HepG2 (cell line): ENCODE measurements around the gene ABCA4. TPM values are rescaled to one million over a fixed set of nuclear protein-coding genes. Genes with fewer than 3 reads are reported as not detected.
A peak's percentile ranks its signal among the peaks of the same experiment; 100 is the strongest.

Experiments
- BRF2 ChIP-seq: sonication (generic); formaldehyde crosslinking; IDR thresholded peaks from 2 replicates; pipeline ENCODE4 v1.8.1; 2022; ENCODE audit warnings: mild to moderate bottlenecking, missing genetic modification reagents
- CBFB ChIP-seq: sonication (generic); formaldehyde crosslinking; IDR thresholded peaks from 2 replicates; pipeline ENCODE4 v1.4.0; 2020; ENCODE audit warnings: missing genetic modification reagents
- CBX1 ChIP-seq: IDR thresholded peaks from one replicate; pipeline ENCODE4 v1.6.1; 2016; ENCODE audit warnings: antibody characterized with exemption, low read depth
- CEBPG ChIP-seq: IDR thresholded peaks from 2 replicates; pipeline ENCODE4 v1.6.1; 2016
- GABPB1 ChIP-seq: IDR thresholded peaks from 2 replicates; pipeline ENCODE4 v1.6.1; 2016; ENCODE audit warnings: mild to moderate bottlenecking, missing genetic modification reagents, moderate library complexity, missing compliant biosample characterization
- IRX3 ChIP-seq: sonication (generic); formaldehyde crosslinking; IDR thresholded peaks from 2 replicates; pipeline ENCODE4 v1.8.1; 2023; ENCODE audit warnings: mild to moderate bottlenecking, low read depth, missing genetic modification reagents, borderline replicate concordance
- ISL2 ChIP-seq: sonication (generic); formaldehyde crosslinking; IDR thresholded peaks from 2 replicates; pipeline ENCODE4 v1.5.0; 2020; ENCODE audit warnings: missing genetic modification reagents
- JDP2 ChIP-seq: sonication (generic); formaldehyde crosslinking; IDR thresholded peaks from 2 replicates; pipeline ENCODE4 v1.8.1; 2022; ENCODE audit warnings: missing genetic modification reagents, borderline replicate concordance
- LCORL ChIP-seq, 2 experiments: fragments of 450-650 bp in 1 of 2; sonication (generic) in 1 of 2; formaldehyde crosslinking in 1 of 2; IDR thresholded peaks; 2 replicates each; pipeline versions ENCODE4 v1.5.0 to v1.6.1; 2017 to 2020; ENCODE audit warnings: antibody characterized with exemption in 1 of 2, missing genetic modification reagents in 1 of 2
- MAZ ChIP-seq, 2 experiments: sonication (generic) in 1 of 2; formaldehyde crosslinking in 1 of 2; IDR thresholded peaks; 2 replicates each; pipeline versions ENCODE4 v1.5.0 to v1.6.1; 2012 to 2020; ENCODE audit warnings: low read depth in 2 of 2, mild to moderate bottlenecking in 2 of 2, borderline replicate concordance in 1 of 2, improper control_type of control experiment in 1 of 2, low read length in 1 of 2, missing genetic modification reagents in 1 of 2, moderate library complexity in 1 of 2
- NCOA2 ChIP-seq: sonication (generic); formaldehyde crosslinking; IDR thresholded peaks from 2 replicates; pipeline ENCODE4 v1.8.0; 2022; ENCODE audit warnings: inconsistent platforms
- NFIB ChIP-seq: sonication (generic); formaldehyde crosslinking; IDR thresholded peaks from 2 replicates; pipeline ENCODE4 v1.9.0; 2021; ENCODE audit warnings: missing genetic modification reagents, mild to moderate bottlenecking, borderline replicate concordance
- ONECUT2 ChIP-seq: sonication (generic); formaldehyde crosslinking; IDR thresholded peaks from 2 replicates; pipeline ENCODE4 v1.4.0; 2020; ENCODE audit warnings: missing genetic modification reagents
- RELA ChIP-seq: sonication (generic); formaldehyde crosslinking; IDR thresholded peaks from 2 replicates; pipeline ENCODE4 v1.4.0; 2020; ENCODE audit warnings: missing genetic modification reagents
- REXO4 ChIP-seq: sonication (generic); formaldehyde crosslinking; IDR thresholded peaks from 2 replicates; pipeline ENCODE4 v1.8.0; 2022; ENCODE audit warnings: missing genetic modification reagents, mild to moderate bottlenecking, borderline replicate concordance
- SMARCC2 ChIP-seq: fragments of 450-650 bp; IDR thresholded peaks from 2 replicates; pipeline ENCODE4 v1.6.1; 2017; ENCODE audit warnings: antibody characterized with exemption, mild to moderate bottlenecking
- TFDP2 ChIP-seq: sonication (generic); formaldehyde crosslinking; IDR thresholded peaks from 2 replicates; pipeline ENCODE4 v1.4.0; 2020; ENCODE audit warnings: missing genetic modification reagents
- U2AF2 ChIP-seq: fragments of 200-400 bp; formaldehyde crosslinking; IDR thresholded peaks from 2 replicates; pipeline ENCODE4 v1.6.1; 2017; ENCODE audit warnings: low read depth, mild to moderate bottlenecking, low read length
- ZNF160 ChIP-seq: sonication (generic); formaldehyde crosslinking; IDR thresholded peaks from 2 replicates; pipeline ENCODE4 v1.8.0; 2022; ENCODE audit warnings: mild to moderate bottlenecking, inconsistent platforms, missing genetic modification reagents
- ZNF484 ChIP-seq: sonication (generic); formaldehyde crosslinking; IDR thresholded peaks from 2 replicates; pipeline ENCODE4 v1.5.1; 2020; ENCODE audit warnings: mild to moderate bottlenecking, low read depth, missing genetic modification reagents, borderline replicate concordance
- ZNF510 ChIP-seq: sonication (generic); formaldehyde crosslinking; IDR thresholded peaks from 2 replicates; pipeline ENCODE4 v1.4.0; 2020; ENCODE audit warnings: low read depth, mild to moderate bottlenecking, missing genetic modification reagents
- polyA plus RNA-seq, 8 experiments: library from polyadenylated mRNA; depleted of rRNA in 3 of 8; stranded (reverse) in 7 of 8; unstranded in 1 of 8; fragments of >200 nt; fragmentation: Illumina TruSeq in 4 of 8; extraction: Trizol in 4 of 8; gene quantifications; 2 replicates each; pipeline versions ENCODE4 v1.2.1 to v1.2.3, GENCODE V29; 2011 to 2016; ENCODE audit warnings: low read depth in 4 of 8, missing spikeins in 1 of 8, mixed read lengths in 1 of 8; ENCODE audit not compliant: insufficient read depth in 1 of 8
- total RNA-seq, 5 experiments: library from RNA; depleted of rRNA; stranded (reverse); fragments of >200 nt; fragmentation: Illumina TruSeq; extraction: Trizol; gene quantifications; 2 replicates each; pipeline ENCODE4 v1.2.3, GENCODE V29; 2016; ENCODE audit warnings: low read depth in 1 of 5
- TF ChIP-seq, protein P1 (sequence below): conservative IDR thresholded peaks from 2 replicates; pipeline ENCODE4 v1.6.1; 2018; ENCODE audit warnings: missing genetic modification reagents
- TF ChIP-seq, protein P2 (sequence below): IDR thresholded peaks from 2 replicates; pipeline ENCODE4 v1.6.1; 2016

Gene ABCA4
- total and polyA plus RNA-seq, 2 of the 13 experiments (the other 11 are each of a cell fraction or from before 2014, with no cell fraction given) = 0.24 to 0.67 TPM

DNA sequence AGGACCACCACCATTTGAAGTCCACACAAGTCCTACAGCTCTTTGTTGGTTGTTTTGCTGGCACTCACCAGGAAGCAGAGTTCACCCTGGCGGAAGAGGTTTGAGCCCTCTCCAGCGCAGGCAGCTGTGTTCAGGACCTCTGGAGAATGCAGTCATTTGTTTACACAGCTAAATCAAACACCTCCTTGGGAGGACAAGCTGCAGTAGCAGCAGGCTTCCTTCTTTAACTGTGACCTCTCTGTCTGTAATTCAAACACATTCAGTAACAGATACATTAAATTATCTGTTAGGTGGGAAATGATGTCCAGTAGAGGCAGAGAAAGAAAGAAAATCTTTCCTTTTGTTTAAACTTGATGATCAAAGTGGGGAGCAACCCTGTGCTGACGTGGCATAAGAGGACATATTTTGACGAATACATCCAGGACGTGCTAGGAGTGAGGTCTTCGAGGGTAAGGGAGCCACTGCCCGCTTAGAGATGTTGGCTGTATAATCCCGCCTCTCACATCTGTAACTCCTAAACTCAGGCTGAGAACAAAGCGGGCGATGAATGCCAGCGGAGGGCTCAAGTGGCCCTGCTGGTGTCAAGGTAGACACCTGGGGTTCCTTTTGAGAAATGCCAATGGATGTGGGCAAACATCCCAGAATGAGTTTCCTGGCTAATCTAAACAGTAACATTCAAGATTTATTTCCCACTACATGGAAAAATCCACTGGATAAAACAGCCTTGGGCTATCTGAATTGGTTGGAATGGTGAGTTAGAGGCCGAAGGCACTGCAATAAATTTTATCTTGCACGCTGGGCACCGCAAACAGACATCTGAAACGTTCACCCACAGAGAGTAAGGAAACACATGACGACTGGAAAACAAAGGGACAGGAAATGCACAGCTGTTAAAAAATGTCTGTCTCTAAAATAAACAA is 51.7 kb downstream of the ABCA4 start (continued):
- no peak for TF ChIP-seq BRF2 (CRISPR knock-in tag)
- TF ChIP-seq, protein P1, sequence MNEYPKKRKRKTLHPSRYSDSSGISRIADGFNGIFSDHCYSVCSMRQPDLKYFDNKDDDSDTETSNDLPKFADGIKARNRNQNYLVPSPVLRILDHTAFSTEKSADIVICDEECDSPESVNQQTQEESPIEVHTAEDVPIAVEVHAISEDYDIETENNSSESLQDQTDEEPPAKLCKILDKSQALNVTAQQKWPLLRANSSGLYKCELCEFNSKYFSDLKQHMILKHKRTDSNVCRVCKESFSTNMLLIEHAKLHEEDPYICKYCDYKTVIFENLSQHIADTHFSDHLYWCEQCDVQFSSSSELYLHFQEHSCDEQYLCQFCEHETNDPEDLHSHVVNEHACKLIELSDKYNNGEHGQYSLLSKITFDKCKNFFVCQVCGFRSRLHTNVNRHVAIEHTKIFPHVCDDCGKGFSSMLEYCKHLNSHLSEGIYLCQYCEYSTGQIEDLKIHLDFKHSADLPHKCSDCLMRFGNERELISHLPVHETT (CRISPR knock-in tag) = no peak
- TF ChIP-seq GABPB1 (CRISPR knock-in tag) = peak; percentile 25; the same call in 1 of the 2 replicates
- no peak for TF ChIP-seq SMARCC2
- no peak; the same call in 1 of the 2 replicates for TF ChIP-seq IRX3 (CRISPR knock-in tag)
- 0 out of 2 replicates have a peak, but pooled peaks have one; percentile 30 for TF ChIP-seq ISL2
- TF ChIP-seq CEBPG = peak; percentile 15; the same call in 1 of the 2 replicates
- TF ChIP-seq ZNF484 = no peak
- no peak for TF ChIP-seq LCORL (IDR thresholded peaks at IDR 0.05)
- TF ChIP-seq LCORL (CRISPR knock-in tag; IDR thresholded peaks at IDR 0.05) = peak; percentile 42; the same call in 1 of the 2 replicates
- no peak for TF ChIP-seq ONECUT2 (CRISPR knock-in tag)
- TF ChIP-seq ZNF160 (CRISPR knock-in tag) = 0 out of 2 replicates have a peak, but pooled peaks have one; percentile 7
- no peak for TF ChIP-seq REXO4 (CRISPR knock-in tag)
- no peak for TF ChIP-seq TFDP2 (CRISPR knock-in tag)
- no peak for TF ChIP-seq RELA (CRISPR knock-in tag)
- TF ChIP-seq NCOA2 (CRISPR knock-in tag) = peak; percentile 46; the same call in 1 of the 2 replicates
- no peak for TF ChIP-seq MAZ (IDR thresholded peaks at IDR 0.05; ENCODE audit: borderline replicate concordance, low read depth, low read length)
- no peak for TF ChIP-seq MAZ (CRISPR knock-in tag; IDR thresholded peaks at IDR 0.05; ENCODE audit: low read depth)
- TF ChIP-seq ZNF510 (CRISPR knock-in tag) = peak; percentile 79
- TF ChIP-seq, protein P2, sequence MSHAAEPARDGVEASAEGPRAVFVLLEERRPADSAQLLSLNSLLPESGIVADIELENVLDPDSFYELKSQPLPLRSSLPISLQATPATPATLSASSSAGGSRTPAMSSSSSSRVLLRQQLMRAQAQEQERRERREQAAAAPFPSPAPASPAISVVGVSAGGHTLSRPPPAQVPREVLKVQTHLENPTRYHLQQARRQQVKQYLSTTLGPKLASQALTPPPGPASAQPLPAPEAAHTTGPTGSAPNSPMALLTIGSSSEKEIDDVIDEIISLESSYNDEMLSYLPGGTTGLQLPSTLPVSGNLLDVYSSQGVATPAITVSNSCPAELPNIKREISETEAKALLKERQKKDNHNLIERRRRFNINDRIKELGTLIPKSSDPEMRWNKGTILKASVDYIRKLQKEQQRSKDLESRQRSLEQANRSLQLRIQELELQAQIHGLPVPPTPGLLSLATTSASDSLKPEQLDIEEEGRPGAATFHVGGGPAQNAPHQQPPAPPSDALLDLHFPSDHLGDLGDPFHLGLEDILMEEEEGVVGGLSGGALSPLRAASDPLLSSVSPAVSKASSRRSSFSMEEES = no peak
- TF ChIP-seq CBX1 = no peak
- no peak for TF ChIP-seq U2AF2
- no peak for TF ChIP-seq CBFB (CRISPR knock-in tag)
- no peak for TF ChIP-seq NFIB (CRISPR knock-in tag)
- TF ChIP-seq JDP2 = no peak
